Fibroblast of the aortic adventitia (primary cell): ENCODE data around the gene EFNA5. TPM values are rescaled to one million over a fixed set of nuclear protein-coding genes. Genes with fewer than 3 reads are reported as not detected.
"Not testable (repeated sequence)": the region's sequence is repeated elsewhere in the genome, so short reads cannot be mapped to it uniquely, and the experiment has no call there.

ENCODE experiments used
- DNase-seq: peaks from one replicate; pipeline ENCODE4 v3.0.0-alpha.2; 2010; ENCODE audit warnings: low read depth
- H3K4me3 ChIP-seq: 2 replicates; pipeline ENCODE4 v1.5.1; 2011; ENCODE audit warnings: low read depth, mild to moderate bottlenecking, control low read depth, low read length, moderate library complexity
- CTCF ChIP-seq: IDR thresholded peaks from 2 replicates; pipeline ENCODE4 v1.5.1; 2011; ENCODE audit warnings: mild to moderate bottlenecking, low read length, control low read depth, inconsistent platforms; ENCODE audit not compliant: insufficient read depth
- total RNA-seq: library from RNA; depleted of rRNA; stranded (reverse); fragments of >200 nt; gene quantifications from 2 replicates; pipeline ENCODE4 v1.2.3, GENCODE V29; 2012; ENCODE audit warnings: low replicate concordance

Gene EFNA5
- total RNA-seq, 1 donor, result 33.1 TPM

- no peak overlapping the region for H3K4me3 ChIP-seq
- no peak for TF ChIP-seq CTCF
- DNase-seq, result no peak
Measured at GRCh38 chr5:107443897-107444296, 226.8 kb downstream of the EFNA5 start.

- H3K4me3 ChIP-seq, result no peak overlapping the region
- no peak for DNase-seq
- TF ChIP-seq CTCF, result no peak
Measured at GRCh38 chr5:107442452-107442851, 228.3 kb downstream of the EFNA5 start.

GRCh38 chr5:107439832-107440231 lies 230.9 kb downstream of the EFNA5 start:
- no peak overlapping the region for H3K4me3 ChIP-seq
- DNase-seq, result no peak
- no peak for TF ChIP-seq CTCF

GRCh38 chr5:107437986-107438510 lies 232.7 kb downstream of the EFNA5 start:
- H3K4me3 ChIP-seq, result no peak overlapping the region
- TF ChIP-seq CTCF, result no peak
- DNase-seq, result no peak

- TF ChIP-seq CTCF, result no peak
- no peak for DNase-seq
- no peak overlapping the region for H3K4me3 ChIP-seq
Measured at GRCh38 chr5:107437154-107437553, 233.6 kb downstream of the EFNA5 start.

- no peak overlapping the region for H3K4me3 ChIP-seq
- DNase-seq, result no peak
- no peak for TF ChIP-seq CTCF
Measured at GRCh38 chr5:107436201-107436600, 234.5 kb downstream of the EFNA5 start.

GRCh38 chr5:107435061-107435460 lies 235.7 kb downstream of the EFNA5 start:
- DNase-seq, result no peak
- no peak for TF ChIP-seq CTCF
- H3K4me3 ChIP-seq, result no peak overlapping the region

- not testable (repeated sequence) for H3K4me3 ChIP-seq, DNase-seq
Measured at GRCh38 chr5:107433646-107434045, 237.1 kb downstream of the EFNA5 start.
